HG02943 (cell line): ENCODE results near the gene GAMT.
A peak's percentile ranks its signal among the peaks of the same experiment; 100 is the strongest.
"Not testable (repeated sequence)": the region's sequence is repeated elsewhere in the genome, so short reads cannot be mapped to it uniquely, and the experiment has no call there.

Source experiments
- ATAC-seq: cut with Tn5 transposase; IDR thresholded peaks from one replicate; pipeline ENCODE4 v1.9.1; 2021; ENCODE audit warnings: mild to moderate bottlenecking, low read depth, moderate library complexity; ENCODE audit not compliant: unreplicated experiment

Gene GAMT

DNA sequence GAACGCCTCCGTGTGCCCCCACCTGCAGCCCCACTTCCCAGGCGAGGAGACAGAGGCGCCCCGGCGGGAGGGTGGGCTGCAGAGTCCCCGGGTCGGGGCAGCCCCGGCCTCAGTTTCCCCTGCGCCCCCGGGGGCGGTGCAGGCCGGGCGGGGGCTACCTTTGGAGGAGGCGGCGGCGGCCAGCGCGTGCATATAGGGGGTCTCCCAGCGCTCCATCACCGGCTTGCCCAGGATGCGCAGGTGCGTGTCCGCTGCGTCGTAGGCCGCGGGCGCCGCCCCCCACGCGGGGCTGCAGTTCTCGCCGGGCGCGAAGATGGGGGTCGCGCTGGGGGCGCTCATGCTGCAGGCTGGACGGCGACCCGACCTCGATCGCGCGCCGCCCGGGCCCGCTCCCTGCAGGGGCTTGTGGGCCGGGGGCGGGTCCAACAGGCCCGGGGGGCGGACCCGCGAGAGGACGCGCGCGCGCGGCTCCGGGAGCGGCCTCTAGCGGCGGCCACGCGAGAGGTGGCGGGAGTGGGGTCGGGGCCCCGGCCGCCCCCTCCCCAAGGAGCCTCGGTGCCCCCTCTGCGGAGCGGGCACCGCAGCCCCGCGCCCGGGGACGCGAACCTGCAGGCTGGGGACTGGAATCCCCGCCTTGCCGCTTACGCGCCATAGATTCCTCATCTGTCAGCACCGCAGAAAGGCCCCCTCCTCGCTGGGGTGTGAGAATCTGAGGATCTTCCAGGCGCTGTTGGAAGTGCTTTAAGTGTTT lies at the start of gene GAMT:
GAMT (minus strand) TSS at position 405 of the 751 bp plus-strand sequence; CDS start at position 339, 66 bp downstream.
- ATAC-seq = no peak

DNA sequence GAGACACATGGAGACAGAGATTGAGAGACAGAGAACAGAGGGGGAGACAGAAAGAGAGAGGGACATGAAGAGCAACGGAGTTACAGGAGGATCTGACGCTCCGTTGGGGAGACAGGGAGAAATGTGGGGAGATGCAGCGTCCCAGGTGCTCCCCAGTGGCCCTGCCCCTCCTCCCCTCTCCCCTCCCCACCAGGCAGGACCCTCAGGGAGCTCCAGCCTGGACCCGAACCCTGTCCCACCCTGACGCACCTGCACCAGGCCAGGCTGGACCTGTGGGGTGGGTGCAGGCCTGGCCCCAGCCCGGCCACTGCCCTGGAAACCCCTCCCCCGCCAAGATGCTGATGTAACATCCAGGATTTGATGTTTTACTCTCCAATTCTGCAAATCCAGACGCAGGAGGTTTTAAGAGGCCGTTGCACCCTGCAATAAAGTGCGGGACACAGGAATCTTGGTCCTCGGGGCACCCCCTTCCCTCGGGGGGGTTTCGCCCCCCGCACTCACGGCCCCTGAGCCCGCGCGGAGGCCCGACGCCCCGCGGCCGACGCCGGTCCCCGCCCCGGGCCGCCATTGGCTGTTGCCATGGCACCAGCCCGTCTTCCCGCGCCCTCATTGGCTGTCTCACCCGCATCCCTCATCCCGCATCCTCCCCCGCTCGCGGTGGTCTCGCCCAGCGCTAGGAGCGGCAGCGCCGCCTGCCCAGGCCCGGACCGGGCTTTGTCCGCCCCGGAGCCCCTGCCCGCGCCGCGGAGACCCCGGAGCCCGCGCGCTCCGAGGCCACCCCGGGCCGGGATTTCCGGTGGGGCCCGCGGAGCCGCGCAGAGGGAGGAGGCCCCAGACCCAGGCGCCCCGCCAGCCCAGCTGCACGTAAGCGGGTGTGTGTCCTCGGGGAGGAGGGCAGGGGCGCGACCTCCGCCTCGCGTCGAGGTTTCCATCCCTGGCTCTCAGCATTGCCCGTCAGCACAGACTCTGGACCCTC lies 48.4 kb upstream of the GAMT start, which contains the start of gene APC2:
APC2 (plus strand) TSS at position 655 of the 976 bp plus-strand sequence. CDS start 2,881 bp downstream, outside the sequence.
- ATAC-seq = no peak

DNA sequence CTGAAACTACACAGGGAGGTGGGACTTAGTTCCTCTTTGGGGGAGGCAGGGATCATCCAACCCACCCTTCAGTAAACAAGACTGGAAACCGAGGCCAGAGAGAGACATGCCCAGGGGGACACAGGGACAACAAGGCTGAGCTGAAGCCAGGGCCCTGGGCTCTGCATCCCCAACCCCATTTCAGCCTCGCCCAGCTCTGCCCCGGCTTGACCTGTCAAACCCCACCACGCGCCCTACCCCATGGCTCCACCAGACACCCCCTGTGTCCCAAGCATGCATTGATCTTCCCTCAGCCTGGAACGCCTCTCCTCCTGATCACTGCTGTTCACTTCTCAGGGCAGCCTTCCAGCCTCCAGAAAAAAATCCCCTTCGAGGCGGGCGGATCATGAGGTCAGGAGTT lies 46.6 kb upstream of the GAMT start:
- no peak for ATAC-seq

DNA sequence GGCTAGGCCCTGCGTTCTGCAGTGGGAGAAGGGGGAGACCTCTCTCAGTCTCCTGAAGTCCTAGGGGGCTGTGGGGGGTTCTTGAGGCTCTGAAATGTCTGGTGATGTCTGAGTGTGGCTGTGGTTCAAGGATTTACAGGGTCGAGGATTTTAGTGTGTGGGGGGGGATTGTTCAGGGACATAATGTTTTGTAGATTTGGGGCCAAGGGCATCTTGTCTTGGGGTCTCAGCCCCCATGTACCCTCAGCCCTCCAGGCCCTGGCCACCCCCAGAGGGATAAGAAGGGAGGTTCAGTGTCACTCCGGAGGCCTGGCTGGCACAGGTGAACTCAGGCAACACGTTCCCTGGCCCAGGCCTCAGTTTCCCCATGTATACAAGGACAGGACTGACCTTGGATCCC lies 46.2 kb upstream of the GAMT start:
- ATAC-seq = no peak

DNA sequence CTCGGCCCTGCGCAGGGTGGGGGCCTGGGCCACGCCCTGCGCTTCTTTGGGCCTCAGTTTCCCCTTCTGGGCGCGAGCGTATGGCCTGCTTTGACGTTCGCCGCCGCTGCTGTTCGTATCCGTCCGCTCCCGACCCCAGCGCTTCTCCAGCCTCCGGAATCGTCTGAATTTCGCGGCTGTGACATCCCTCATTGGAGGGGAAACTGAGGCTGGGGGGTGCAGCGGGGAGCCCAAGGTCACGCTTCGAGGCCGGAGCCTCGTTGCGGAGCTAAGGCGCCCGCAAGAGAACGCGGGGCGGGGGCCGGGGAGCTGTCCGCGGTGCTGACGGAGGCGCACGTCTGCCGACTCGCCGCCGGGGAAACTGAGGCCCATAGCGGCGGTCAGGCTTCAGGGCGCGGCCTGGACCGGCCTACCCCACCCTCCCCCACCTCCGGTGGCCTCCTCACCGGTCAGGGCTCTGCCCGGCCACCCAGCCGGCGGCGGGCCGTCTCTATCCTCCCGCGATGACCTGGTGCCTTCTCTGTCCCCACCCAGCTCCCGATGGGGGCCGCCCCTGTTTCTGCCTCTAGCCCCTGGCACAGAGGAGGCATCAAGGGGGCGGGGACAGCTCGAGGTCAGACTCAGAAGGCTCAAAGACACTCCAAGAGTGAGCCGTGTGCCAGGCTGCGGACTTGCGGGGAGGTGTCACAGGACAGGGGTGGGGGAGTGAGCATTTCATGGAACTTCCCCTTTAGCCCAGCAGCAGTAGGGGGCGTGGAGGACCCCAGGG lies 45.6 kb upstream of the GAMT start:
- no peak for ATAC-seq

DNA sequence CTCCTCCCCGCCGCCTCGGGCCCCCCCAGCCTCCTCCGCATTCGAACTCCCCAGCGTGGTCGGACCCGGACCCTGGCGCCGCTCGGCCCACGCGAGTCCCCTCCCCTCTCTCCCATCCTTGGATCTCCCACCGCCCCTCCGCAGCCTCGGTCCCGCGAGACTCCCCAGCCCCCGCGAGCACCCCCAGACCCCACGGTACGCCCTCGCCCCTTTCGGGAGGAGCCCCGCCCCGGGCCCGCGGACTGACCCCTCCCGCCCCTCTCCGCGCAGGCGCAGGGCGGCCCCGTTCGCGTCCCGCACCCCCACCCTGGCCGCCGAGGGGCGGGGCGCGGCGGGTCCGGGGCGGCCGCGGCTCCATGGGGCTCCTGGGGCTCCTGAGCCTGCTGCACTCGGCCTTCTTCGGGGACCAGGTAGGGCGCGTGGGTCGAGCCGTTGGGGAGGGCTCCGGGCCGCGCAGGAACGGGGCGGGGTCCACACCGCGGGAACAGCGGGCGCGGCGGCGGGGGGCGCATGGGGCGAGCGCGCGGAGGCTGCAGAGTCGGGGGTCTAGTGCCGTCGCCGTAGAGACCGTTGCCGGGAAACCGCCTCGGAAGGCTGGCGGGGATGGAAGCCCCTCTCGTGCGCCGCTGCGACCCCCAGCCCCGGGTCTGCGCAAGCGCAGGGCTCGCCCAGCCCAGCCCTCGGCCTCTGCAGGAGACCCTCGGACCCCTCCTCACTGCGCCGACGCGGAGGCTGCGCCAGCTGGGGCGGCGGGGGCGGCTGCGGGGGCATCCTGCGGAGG lies 44.8 kb upstream of the GAMT start:
- ATAC-seq = no peak

DNA sequence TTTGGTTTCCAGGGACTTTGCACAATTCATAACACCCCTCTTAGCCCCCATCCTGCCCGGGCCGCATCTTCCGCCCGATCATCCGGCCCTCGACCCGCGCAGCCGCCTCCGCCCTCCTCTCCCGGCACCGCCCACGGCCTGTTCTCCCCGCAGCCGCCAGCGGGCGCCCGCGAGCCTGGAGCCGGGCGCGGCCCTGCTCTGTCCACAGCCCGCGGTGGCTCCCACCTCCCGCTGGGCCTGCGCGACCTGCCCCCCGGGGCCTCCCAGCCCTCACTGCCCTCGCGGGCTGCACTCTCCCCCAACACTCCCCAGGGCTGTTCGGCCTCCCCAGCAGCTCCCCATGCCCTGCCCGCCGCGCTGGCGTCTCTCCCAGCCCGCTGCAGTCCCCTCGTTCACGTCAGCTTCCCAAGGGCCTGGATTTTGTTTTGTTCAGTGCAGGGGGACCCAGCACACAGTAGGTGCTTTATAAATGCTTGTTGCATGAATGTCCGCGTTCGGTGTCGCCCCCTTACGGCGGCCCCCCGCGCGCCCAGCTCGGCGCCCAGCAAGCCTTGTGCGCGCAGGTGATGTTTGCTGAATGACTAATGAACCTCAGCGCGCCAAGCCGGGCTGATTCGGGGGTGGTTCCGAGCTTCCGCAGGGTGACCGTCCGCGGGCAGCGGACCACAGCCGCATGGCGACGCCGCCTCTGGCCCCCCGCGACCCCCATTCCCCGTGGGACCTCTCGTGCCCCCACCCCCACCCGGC lies 44.0 kb upstream of the GAMT start:
- no peak for ATAC-seq

DNA sequence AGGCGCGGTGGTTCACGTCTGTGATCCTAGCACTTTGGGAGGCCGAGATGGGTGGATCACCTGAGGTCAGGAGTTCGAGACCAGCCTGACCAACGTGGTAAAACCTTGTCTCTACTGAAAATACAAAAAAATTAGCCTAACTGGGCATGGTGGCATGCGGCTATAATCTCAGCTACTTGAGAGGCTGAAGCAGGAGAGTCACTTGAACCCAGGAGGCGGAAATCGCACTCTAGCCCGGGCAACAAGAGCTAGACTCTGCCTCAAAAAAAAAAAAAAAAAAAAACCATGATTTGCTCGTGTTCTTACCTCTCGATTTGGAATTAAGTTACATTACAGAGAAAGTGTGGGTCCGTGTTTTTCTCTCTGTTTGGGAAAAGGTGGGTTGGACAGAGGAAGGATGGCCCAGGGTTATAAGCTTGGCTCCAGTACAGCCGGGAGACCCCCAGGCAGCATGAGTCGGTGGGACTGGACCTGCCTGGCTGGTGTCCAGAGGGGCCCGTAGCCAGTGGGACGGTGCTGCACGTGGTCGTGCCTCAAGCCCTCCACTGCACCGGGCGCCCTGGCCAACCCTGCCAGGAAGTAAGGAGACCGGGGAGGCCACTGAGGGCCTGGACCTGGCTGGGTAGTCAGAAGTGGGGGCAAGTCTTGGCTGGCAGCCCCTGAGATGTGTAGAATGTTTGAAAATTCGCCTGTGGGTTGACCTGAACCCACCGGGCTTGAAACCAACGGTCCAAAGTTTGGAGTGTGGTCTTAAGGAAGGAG lies 40.5 kb upstream of the GAMT start:
- no peak for ATAC-seq

DNA sequence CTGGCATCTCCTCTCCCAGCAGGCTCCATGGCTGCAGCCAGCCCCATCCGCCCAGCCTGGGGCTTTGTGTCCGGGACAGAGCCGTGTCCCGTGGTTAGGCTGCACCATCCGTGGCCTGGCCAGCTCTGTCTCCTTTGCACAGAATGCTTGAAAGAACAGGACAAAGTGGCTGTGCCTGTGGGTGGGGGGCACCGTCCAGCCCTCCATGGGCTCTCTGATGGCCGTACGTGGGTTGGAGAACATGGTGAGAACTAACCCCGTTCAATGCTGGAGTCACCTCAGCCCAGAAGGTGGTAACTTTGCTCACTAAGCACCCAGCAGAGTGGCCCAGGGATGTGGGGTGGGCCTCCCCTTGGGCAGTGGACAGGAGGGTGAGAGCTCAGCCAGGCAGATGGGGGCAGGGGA lies 39.7 kb upstream of the GAMT start:
- ATAC-seq = no peak

DNA sequence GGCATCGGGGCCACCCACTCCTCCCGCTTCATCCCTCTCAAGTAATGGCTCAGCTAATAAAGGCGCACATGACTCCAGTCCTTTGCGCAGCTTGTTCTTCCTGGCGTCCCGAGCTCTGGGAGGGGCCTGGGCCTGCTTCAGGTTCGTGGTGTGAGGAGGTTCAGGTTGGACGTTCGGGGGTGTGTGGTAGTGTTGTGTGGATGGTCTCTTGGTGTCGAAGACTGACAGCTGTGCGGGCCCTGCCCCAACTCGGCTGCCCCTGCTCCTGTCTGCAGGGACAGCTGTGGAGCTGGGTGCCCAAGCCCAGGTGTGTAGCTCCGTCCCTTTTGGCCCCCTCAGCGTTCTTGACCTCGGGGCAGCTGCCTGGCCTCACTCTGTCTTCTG lies 39.1 kb upstream of the GAMT start:
- ATAC-seq = no peak

DNA sequence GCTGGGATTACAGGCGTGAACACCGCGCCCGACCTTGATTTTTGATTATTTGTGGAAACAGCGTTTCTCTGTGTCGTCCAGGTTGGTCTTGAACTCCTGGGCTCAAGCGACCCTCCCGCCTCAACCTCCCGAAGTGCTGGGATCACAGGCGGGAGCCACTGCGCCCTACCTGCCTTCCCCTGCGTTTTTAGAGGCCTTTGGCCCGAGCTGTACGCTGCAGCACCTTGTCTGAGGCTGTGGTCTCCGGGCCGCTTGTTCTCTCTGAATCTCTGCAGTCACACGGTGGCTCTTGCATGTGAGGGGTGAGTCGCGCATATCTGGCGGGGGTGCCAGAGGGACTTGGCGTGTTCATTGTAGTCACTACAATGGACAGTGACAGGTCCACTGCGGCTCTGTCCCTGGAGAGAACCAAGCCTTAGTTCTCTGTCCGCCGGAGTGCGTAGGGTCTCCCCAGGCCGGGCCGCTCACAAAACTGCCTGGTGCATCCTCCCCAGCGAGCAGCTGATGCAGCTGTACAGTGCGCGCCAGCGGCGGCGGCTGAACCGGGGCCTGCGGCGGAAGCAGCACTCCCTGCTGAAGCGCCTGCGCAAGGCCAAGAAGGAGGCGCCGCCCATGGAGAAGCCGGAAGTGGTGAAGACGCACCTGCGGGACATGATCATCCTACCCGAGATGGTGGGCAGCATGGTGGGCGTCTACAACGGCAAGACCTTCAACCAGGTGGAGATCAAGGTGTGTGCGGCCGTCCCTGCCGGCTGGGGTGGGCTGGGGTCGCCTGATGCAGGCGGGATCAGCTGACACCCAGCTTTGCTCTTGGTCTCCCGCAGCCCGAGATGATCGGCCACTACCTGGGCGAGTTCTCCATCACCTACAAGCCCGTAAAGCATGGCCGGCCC lies 38.4 kb upstream of the GAMT start:
- ATAC-seq = not testable (repeated sequence)

DNA sequence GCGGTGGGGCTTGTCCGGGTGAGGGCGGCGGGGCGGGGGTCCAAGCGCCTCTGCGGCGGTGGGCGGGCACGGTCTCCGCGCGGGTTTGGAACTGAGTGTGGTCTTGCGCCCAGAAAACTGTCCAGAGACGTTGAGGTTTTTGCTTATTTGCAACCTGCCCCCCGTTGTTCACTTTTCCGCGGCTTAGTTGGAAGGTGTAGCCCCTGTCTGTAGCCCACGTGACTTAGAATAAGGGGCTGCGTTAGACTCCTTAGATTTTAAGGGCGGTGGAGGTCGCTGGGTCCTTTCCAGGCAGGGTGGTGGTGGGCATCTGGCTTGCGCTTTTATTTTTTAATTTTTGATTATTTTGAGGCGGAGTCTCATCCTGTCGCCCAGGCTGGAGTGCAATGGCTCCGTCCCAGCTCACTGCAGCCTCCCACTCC lies 37.6 kb upstream of the GAMT start:
- ATAC-seq = peak; percentile 11

DNA sequence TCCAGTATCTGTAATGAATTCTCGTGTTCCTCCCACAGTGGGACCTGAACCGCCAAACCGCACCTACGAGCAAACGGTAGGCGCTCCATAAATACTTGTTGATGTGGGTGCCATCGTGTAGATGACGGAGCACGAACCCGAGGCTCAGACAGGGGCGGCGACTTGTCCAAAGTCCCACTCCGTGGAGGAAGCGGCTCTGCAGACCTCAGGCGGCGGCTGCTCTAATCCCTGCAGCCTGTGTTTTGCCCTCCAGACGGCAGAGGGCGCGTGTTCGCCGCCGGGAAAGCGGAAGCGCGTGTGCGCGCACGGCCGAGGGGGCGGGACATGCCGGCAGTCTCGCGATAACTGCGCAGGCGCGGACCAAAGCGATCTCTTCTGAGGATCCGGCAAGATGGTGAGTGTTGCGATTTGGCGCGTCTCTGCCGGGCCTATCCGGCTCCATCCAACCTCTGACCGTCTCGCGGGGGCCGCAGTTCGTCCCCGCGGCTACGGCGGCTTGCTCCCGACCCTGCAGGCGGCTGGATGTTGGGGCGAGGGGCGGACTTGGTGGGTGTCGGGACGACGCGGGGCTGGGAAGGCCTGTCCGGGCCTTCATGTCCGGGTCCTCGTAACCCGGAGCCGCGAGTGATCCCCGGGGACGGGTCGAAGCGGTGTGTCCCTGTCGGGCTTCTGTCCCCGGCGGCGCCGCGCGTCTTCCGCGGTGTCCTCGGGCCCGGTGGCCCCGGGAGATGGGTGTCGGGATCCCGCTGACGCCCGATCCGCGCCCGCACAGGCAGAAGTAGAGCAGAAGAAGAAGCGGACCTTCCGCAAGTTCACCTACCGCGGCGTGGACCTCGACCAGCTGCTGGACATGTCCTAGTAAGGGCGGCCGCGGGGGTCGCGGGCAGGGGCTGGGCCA lies 36.9 kb upstream of the GAMT start, which contains the start of gene RPS15:
RPS15 (plus strand) TSS at position 362 of the 898 bp plus-strand sequence; CDS start at position 392, 30 bp downstream.
- ATAC-seq = peak; percentile 83

DNA sequence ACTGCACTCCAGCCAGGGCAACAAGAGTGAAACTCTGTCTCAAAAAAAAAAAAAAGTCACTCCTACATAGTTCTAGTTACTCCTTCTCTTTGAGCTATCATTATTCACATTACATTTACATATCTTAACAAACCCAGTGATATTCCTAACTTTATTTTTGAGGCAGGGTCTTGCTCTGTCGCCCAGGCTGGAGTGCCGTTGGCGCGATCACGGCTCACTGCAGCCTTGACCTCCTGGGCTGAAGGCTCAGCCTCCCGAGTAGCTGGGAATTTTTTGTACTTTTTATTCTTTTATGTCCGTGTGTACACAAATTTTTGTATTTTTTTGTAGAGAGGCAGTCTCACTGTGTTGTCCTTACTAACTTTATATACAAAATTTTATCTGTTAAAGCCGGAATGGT lies 36.3 kb upstream of the GAMT start:
- no peak for ATAC-seq

DNA sequence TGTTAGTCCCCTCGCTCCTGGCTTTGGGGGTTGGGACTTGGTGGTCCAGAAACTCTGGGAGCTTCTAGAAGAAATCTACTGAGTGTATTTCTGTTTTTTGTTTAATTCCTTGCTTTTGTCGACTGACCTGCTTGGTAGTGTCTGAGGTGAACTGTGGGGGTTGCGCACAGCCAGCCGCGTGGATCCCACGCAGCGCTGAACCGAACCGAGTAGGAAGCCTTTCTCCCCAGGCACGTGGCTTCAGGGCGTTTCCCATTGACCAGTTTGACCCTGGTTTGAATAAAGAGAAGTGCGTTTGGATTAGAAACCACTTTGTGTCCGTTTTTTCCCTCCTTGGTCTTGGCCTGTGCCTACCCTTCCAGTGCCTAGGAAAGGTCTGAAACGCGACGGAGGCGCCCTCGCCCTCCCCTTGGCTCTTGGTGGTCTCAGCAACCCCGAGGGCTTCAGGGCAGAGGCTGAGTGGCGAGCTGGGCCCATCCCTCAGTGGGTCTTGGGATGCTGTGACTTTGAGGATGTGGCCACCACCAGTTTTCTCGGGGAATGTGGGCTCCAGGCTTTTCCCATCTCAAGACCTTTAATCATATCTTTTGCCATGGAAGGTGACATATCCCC lies 34.1 kb upstream of the GAMT start:
- ATAC-seq = no peak

DNA sequence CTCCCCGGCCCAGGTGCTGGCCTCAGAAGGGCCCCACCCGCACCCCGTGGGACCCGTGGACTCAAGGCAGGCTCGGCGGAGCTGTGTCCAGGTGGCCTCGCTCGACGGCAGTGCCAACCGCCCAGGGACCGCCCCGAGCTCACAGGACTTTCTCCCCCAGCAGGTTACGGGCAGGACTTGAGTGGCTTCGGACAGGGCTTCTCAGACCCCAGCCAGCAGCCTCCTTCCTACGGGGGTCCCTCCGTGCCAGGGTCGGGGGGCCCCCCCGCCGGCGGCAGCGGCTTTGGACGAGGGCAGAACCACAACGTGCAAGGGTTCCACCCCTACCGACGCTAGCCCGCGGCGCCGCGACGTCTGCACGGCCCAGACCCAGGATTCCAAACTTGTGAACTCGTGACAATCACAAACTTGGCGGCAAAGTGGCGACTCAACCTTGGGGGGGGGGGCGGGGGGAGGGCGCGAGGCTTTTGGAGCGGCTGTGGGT lies 33.3 kb upstream of the GAMT start:
- no peak for ATAC-seq
